Pulmonary artery endothelial cell (primary cell): Measurements from ENCODE around the gene CPEB3. TPM values are rescaled to one million over a fixed set of nuclear protein-coding genes. Genes with fewer than 3 reads are reported as not detected.
"Not testable (repeated sequence)": the region's sequence is repeated elsewhere in the genome, so short reads cannot be mapped to it uniquely, and the experiment has no call there.

Source experiments
- DNase-seq: peaks from one replicate; pipeline ENCODE4 v3.0.0-alpha.2; 2011; ENCODE audit warnings: low read depth, low spot score
- total RNA-seq: library from RNA; depleted of rRNA; stranded (reverse); fragments of >200 nt; gene quantifications from 2 replicates; pipeline ENCODE4 v1.2.3, GENCODE V29; 2014

The CPEB3 gene
- total RNA-seq, 1 donor from 2014 or later = 0.92 TPM

DNA sequence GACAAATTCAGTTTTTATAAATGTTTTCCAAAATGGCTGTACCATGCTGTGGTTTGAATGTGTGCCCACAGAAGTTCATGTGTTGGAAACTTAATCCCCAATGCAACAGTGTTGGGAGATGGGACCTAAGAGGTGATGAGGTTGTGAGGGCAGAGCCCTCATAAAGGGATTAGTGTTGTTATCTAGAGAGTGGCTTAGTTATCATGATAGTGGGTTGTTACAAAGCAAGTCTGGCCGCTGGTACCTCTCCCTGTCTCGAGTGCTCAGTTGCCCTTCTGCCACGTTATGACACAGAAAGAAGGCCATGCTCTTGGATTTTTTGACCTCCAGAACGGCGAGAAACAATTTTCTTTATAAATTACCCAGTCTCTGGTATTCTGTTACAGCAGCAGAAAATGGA is 248.3 kb downstream of the CPEB3 start:
- DNase-seq = no peak

DNA sequence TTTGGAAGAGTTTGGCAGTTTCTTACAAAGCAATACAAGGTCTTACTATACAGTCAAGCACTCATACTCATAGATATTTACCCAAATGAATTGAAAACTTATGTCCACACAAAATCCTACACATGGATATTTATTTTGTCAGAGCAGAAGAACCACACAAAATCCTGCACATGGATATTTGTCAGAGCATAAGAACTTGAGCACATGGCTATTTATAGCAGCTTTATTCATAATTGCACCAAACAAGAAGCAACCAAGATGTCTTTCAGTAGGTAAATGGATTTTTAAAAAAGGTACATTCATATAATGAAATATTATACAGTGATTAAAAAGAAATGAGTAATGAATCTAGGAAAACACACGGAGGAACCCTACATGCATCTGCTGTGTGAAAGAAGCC is 251.9 kb downstream of the CPEB3 start:
- DNase-seq = no peak

DNA sequence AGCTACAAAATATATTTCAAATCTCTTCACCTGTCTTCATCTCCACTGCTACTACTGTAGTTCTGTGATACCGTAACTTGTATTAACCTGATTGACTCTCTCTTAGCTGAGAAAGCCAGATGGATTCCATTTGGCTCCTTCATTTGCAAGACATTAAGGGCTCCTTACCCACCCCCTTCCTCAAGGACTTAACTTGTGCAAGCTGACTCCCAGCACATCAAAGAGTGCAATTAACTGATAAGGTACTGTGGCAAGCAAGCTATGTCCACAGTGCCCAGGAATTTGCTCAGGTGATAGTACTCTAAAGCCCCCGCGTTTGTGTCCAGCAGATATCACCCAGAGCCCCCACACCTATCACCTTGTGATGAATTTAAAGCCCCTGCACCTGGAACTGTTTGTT is 257.8 kb downstream of the CPEB3 start:
- DNase-seq = not testable (repeated sequence)

DNA sequence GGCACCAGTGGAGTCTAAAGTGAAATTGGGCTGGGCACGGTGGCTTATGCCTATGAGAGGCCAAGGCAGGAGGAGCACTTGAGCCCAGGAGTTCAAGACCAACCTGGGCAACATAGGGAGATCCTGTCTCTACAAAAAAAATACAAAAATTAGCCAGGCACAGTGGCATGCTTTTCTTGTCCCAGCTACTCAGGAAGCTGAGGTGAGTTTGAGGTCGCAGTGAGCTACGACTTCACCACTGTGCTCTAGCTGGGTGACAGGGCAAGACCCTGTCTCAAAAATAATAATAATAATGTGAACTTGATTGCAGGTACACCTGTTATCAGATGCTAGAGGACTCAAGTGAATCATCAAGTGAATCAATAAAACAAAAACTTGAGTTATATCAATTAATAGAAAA is 259.3 kb downstream of the CPEB3 start:
- DNase-seq = no peak

DNA sequence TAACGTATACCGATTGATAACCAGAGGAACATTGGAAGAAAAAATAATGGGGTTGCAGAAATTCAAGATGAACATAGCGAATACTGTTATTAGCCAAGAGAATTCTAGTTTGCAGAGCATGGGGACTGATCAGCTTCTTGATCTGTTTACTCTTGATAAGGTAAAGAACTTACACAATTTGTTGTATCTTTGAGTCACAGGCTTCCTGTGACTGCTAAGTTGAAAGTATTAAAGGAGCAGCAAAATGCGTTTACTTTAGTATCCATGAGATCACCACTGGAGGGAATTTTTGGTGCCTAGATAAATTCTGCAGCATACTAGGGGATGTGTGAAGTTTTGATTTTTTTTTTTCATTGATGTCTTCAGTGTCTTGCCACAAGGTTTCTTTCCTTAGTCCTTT is 263.7 kb downstream of the CPEB3 start:
- peak; percentile 45 for DNase-seq

DNA sequence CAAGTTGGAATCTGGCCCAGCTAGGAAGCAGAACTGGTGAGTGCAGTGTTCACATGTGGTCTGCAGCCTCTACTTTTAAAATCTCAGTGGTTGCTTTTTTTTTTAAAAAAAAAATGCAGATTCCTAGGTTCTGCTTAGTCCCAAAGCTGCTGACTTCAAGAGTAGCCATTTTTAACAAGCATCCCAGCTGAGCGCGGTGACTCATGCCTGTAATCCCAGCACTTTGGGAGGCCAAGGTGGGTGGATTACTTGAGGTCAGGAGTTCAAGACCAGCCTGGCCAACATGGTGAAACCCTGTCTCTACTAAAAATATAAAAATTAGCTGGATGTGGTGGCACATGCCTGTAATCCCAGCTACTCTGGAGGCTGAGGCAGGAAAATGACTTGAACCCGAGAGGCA is 265.5 kb downstream of the CPEB3 start:
- not testable (repeated sequence) for DNase-seq

DNA sequence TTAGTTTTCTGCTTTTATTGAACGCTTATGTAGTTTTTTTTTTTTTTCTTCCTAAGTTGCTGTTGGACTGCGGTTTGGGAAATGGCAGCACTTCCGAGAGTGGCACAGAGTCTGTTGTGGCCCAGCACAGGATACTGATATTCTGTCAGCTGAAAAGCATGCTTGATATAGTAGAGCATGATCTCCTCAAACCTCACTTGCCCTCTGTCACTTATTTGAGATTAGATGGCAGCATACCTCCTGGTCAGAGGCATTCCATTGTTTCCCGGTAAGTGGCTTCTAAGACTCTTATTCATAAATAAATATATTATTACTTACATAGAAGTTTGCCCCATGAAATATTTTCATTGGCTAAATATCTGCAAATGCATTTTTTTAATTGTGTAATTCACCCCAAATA is 266.2 kb downstream of the CPEB3 start:
- no peak for DNase-seq

DNA sequence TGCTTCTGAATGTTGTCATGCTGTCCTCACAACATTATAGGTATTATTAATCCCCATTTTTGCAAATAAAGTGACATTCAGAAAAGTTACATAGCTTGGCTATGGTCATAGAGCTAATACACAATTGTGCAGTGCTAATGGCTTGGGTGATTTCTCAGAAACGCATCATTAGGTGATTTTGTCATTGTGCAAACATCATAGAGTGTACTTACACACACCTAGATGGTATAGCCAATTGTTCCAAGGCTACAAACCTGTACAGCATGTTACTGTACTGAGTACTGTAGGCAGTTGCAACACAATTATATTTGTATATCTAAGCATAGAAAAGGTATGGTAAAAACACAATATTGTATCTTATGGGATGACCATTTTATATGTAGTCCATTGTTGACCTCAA is 276.3 kb downstream of the CPEB3 start:
- DNase-seq = no peak

DNA sequence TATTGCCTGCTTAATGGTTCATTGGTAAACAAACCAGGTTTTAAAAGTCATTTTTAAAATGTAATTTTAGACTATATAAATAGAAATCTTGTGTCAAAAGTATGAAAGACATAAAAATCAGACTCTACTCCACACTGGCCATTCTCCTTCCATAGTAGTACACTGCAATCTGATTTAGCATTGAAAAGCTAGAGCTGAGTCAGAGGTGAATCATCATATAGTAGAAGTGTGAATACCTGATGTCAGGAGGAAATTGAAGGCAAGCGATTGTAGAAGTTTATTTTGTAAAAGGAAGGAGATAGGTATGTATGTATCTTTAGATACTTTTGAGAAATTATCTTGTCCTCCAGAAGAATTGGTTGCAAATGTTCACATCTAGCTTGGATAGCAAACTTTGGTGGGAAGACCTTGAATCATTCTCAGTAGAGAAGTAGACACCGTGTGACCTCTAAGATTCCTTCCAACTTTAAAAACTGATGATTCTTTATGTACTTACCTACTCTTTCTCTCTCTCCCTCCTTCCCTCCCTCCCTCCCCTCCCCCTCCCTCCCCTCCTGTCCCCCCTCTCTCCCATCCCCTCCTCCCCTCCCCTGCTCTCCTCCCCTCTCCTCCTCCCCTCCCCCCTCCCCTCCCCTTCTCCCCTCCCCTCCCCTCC is 279.2 kb downstream of the CPEB3 start:
- peak; percentile 7 for DNase-seq

DNA sequence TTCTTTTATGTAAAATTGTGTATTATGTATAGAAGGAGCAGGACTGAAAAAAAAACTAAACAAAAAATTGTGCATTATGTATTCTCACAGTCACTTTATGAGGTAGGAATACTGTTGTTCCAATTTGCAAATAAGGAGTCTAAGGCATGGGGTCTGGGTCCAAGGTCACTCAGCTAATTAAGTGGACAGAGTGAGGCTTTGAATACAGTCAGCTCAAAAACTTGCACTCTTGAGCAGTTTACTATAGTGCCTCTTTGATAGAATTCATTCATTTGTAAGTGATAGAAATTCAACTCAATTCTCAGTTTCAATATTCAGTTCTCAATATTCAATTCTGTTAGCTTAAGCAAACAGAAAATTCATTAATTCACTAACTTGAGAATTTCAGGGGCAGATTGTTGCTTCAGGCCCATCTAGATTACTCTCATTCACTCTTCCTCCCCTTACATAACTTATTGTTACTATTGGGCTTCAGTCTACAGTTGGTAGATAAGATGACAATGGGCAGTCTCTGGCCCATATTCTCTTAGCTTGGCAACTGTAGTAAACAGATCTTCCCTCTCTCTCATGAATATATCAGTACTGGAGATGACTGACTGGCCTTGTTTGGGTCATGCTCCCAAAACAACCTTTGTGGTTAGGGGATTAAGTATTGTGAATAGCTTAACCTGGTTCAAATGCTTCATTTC is 280.7 kb downstream of the CPEB3 start:
- DNase-seq = no peak

DNA sequence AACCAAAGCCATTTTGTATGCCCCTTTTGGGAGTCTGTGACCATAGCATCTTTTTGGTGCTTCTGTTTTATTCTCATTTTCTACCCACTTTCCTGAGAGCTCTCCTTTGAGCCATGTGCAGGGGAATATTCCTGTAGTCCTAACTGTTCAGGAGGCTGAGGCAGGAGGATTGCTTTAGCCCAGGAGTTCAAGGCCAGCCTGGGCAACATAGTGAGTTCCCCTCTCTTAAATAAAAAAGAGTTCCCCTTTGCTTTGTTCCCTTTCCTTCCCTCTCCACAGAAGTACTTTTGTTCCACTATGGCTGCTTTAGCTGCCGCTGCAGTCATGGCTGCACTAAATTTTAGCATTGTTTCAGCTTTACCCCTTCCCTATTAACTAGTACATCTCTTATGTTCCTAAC is 281.4 kb downstream of the CPEB3 start:
- no peak for DNase-seq

DNA sequence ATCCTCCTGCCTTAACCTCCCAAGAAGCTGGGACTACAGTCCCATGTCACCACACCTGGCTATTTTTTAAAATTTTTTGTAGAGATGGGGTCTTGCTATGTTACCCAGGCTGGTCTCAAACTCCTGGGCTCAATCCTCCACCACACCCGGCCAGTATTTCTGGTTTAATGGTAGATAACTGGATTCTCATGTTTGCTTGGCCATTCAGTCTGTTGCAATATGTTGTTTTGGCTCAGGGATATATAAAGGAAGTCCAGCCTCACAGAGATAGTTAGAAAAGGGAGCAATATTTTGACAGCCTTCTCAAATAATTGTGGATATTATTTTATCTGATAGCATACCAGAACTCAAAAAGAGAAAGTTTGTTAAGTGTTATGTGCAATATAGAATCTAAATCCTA is 284.9 kb downstream of the CPEB3 start:
- no peak for DNase-seq

DNA sequence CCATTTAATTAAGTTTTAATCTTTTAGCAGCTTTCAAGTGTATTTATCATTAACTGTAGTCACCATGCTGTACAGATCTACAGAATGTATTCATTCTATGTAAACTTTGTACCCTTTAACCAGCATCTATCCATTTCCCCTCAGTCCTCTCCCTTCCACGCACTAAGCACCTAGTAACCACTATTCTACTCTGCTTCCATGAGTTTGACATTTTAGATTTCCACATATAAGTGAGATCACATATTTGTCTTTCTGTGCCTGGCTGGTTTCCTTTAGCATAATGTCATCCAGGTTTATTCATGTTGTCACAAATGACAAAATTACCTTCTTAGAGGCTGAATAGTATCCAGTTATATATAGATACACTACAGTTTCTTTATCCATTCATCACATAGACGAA is 287.6 kb downstream of the CPEB3 start:
- no peak for DNase-seq

DNA sequence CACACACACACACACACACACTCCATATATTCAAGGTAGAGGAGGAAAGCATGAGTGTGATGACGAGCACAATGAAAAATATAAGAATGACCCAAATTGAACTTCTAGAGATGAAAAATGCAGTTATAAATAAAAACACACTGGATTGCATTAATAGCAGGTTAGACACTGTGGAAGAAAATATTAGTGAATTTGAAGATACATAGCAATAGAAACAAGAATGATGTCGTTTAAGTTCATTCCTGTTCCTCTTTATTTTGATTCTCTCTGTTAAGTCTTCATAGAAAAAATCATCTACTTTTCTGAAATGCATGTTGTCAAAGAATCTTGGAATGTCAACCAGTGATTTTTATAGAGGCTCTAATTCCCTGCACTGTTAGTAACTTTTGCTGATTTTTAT is 288.9 kb downstream of the CPEB3 start:
- no peak for DNase-seq

DNA sequence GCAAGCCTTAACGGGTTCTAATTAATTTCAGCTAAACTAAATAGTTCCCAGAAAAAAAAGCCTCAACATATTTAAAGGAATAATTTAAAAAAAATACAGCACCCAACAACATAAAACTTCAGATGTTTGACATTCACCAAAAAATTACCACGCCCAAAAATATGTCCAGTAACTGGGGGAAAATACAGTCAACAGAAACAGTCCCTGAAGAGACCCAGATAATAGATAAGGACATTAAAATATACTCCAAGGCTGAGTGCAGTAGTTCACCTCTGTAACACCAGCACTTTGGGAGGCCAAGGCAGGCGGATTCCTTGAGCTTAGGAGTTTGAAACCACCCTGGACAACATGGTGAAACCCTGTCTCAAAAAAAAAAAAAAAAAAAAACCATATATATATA is 289.3 kb downstream of the CPEB3 start:
- no peak for DNase-seq

Other genes with a start within 250 kb of the CPEB3 start
- 20.7 and 26.4 TPM in 2 replicates for gene MARCHF5, start 89 bp upstream of the CPEB3 start, total RNA-seq